GM18508 (cell line): ENCODE data around the gene CRAMP1.

Source experiments
- ATAC-seq: cut with Tn5 transposase; IDR thresholded peaks from one replicate; pipeline ENCODE4 v1.9.1; 2021; ENCODE audit warnings: moderate number of reproducible peaks; ENCODE audit not compliant: insufficient read depth, unreplicated experiment

The CRAMP1 gene

GRCh38 chr16:1597154-1597553 lies 15.0 kb upstream of the CRAMP1 start:
- no peak for ATAC-seq

GRCh38 chr16:1601031-1601430 lies 11.1 kb upstream of the CRAMP1 start:
- ATAC-seq: no peak

GRCh38 chr16:1601489-1601888 lies 10.7 kb upstream of the CRAMP1 start:
- ATAC-seq: no peak

- ATAC-seq: no peak
Measured at GRCh38 chr16:1602285-1602684, 9.9 kb upstream of the CRAMP1 start.

GRCh38 chr16:1606774-1607173 lies 5.4 kb upstream of the CRAMP1 start:
- ATAC-seq: no peak

GRCh38 chr16:1607971-1608370 lies 4.2 kb upstream of the CRAMP1 start:
- no peak for ATAC-seq

- ATAC-seq: no peak
Measured at GRCh38 chr16:1610071-1610898, 1.9 kb upstream of the CRAMP1 start.

- ATAC-seq: no peak
Measured at GRCh38 chr16:1610899-1611632, 1.1 kb upstream of the CRAMP1 start.

GRCh38 chr16:1613211-1613622 lies 1.1 kb downstream of the CRAMP1 start:
- ATAC-seq: no peak

- no peak for ATAC-seq
Measured at GRCh38 chr16:1613728-1614455, 1.7 kb downstream of the CRAMP1 start.

GRCh38 chr16:1614456-1615102 lies 2.4 kb downstream of the CRAMP1 start:
- ATAC-seq: no peak

- ATAC-seq: no peak
Measured at GRCh38 chr16:1615761-1616160, 3.6 kb downstream of the CRAMP1 start.

GRCh38 chr16:1619976-1620375 lies 7.8 kb downstream of the CRAMP1 start:
- no peak for ATAC-seq

- ATAC-seq: no peak
Measured at GRCh38 chr16:1620391-1620790, 8.2 kb downstream of the CRAMP1 start.

- ATAC-seq: no peak
Measured at GRCh38 chr16:1621851-1622250, 9.7 kb downstream of the CRAMP1 start.

- no peak for ATAC-seq
Measured at GRCh38 chr16:1626327-1626726, 14.2 kb downstream of the CRAMP1 start.

GRCh38 chr16:1626776-1627175 lies 14.6 kb downstream of the CRAMP1 start:
- ATAC-seq: no peak

GRCh38 chr16:1630450-1631213 lies 18.5 kb downstream of the CRAMP1 start:
- no peak for ATAC-seq

GRCh38 chr16:1631230-1631629 lies 19.1 kb downstream of the CRAMP1 start:
- ATAC-seq: no peak
